ENCODE measurements around the gene ITIH4.

Gene ITIH4

DNA sequence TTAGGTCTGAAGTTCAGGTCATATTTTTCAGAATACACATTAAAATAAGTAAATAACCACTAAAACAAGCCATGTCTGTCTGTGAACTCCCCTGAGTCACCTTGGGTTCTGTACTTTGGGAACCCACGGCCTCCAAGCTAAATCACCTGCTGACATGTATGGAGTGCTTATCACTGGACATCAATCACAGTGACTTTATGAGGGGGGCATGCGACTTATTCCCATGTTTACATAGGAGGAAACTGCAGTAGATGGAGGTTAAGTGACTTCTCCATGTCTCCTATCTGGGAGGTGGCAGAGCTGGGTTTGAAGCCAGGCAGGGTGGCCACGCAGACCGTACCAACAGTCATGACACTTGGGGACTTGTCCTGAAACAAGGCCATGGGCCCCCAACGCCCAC is 8.1 kb downstream of the ITIH4 start:
- H3K36me3 ChIP-seq (ENCODE audit: control insufficient read depth in 1 of 2, insufficient read depth in 2 of 2, low read length in 2 of 2) = no peaks in the 10 kb centered on the region
- no peak overlapping the region for H4K91ac ChIP-seq (ENCODE audit: low read depth, low read length)
- no peak overlapping the region for H3K4ac ChIP-seq (ENCODE audit: low read depth, low read length)
- peaks cover 0 to 7% of the 10 kb centered on the region in 2 experiments for H3K4me1 ChIP-seq (ENCODE audit: control insufficient read depth in 1 of 2, insufficient read depth in 2 of 2, low read length in 2 of 2)
- H3K14ac ChIP-seq (ENCODE audit: low read length) = no peak overlapping the region
- H3K4me2 ChIP-seq (ENCODE audit: low read length) = no peak overlapping the region
- no peak overlapping the region for H3K23ac ChIP-seq (ENCODE audit: low read length)
- H4K12ac ChIP-seq (ENCODE audit: low read depth, low read length) = no peak overlapping the region
- H2BK5ac ChIP-seq (ENCODE audit: low read depth, low read length, poor library complexity) = no peak overlapping the region
- no CpG with 5 or more reads among the region's 5 CpGs for WGBS (ENCODE audit: extremely low coverage, insufficient coverage, insufficient read length)
- no peak overlapping the region for H2AFZ ChIP-seq (ENCODE audit: insufficient read depth, low read length, poor library complexity)
- H3K4me3 ChIP-seq (ENCODE audit: low read depth, low read length) = no peak overlapping the region
- no peak for DNase-seq
- H2BK12ac ChIP-seq (ENCODE audit: low read length) = no peak overlapping the region
- H2AK5ac ChIP-seq (ENCODE audit: low read length) = no peak overlapping the region
- no peak overlapping the region for H3K9ac ChIP-seq (ENCODE audit: low read length)
- H4K8ac ChIP-seq (ENCODE audit: low read depth, low read length) = no peak overlapping the region
- H3K9me3 ChIP-seq (ENCODE audit: insufficient read depth, low read depth, low read length) = peaks cover 7% of the 10 kb centered on the region
- no peak overlapping the region for H2BK120ac ChIP-seq (ENCODE audit: insufficient read depth, low read length, poor library complexity)
- H3K18ac ChIP-seq (ENCODE audit: low read length) = no peak overlapping the region
- H3K27me3 ChIP-seq (ENCODE audit: insufficient read depth, low read length) = no peaks in the 10 kb centered on the region
- H3K79me2 ChIP-seq (ENCODE audit: control insufficient read depth, insufficient read depth, low read length, poor library complexity) = no peaks in the 10 kb centered on the region
- no peak overlapping the region for H3K27ac ChIP-seq (ENCODE audit: low read depth, low read length)
- no peaks in the 10 kb centered on the region for H3K79me1 ChIP-seq (ENCODE audit: low read length)

DNA sequence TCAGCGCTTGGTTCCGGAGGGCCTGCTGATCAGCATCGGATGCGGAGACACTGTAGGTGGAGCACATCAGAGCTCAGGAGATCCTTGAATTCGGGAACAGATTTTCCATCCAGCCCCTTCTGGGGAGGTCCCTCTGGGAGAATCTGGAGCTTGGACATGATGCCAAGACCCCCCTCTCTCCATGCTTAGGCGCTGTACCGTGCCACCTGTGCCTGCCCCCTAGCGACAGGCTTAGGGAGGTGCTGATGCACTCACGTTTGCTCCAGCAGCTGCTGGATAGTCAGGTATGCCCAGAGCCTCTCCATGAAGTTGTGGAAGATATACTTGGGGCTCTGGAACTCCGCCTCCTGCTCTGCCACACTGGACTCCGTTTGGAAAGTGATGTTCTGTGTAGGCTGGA is 9.7 kb downstream of the ITIH4 start:
- no peak overlapping the region for H4K8ac ChIP-seq (ENCODE audit: low read depth, low read length)
- H2BK120ac ChIP-seq (ENCODE audit: insufficient read depth, low read length, poor library complexity) = no peak overlapping the region
- H3K14ac ChIP-seq (ENCODE audit: low read length) = no peak overlapping the region
- no peak overlapping the region for H3K23ac ChIP-seq (ENCODE audit: low read length)
- no peak overlapping the region for H2BK12ac ChIP-seq (ENCODE audit: low read length)
- H3K4me3 ChIP-seq (ENCODE audit: low read depth, low read length) = no peak overlapping the region
- no peaks in the 10 kb centered on the region for H3K36me3 ChIP-seq (ENCODE audit: control insufficient read depth in 1 of 2, insufficient read depth in 2 of 2, low read length in 2 of 2)
- H3K9me3 ChIP-seq (ENCODE audit: insufficient read depth, low read depth, low read length) = peaks cover 7% of the 10 kb centered on the region
- no peak overlapping the region for H4K12ac ChIP-seq (ENCODE audit: low read depth, low read length)
- H3K4me1 ChIP-seq (ENCODE audit: control insufficient read depth in 1 of 2, insufficient read depth in 2 of 2, low read length in 2 of 2) = peaks cover 0 to 7% of the 10 kb centered on the region in 2 experiments
- H3K79me1 ChIP-seq (ENCODE audit: low read length) = no peaks in the 10 kb centered on the region
- no peak overlapping the region for H3K18ac ChIP-seq (ENCODE audit: low read length)
- H3K27me3 ChIP-seq (ENCODE audit: insufficient read depth, low read length) = no peaks in the 10 kb centered on the region
- no peak overlapping the region for H2AFZ ChIP-seq (ENCODE audit: insufficient read depth, low read length, poor library complexity)
- DNase-seq = peak in 1 of 2 donors; percentile 36
- H3K79me2 ChIP-seq (ENCODE audit: control insufficient read depth, insufficient read depth, low read length, poor library complexity) = no peaks in the 10 kb centered on the region
- H2BK5ac ChIP-seq (ENCODE audit: low read depth, low read length, poor library complexity) = no peak overlapping the region
- H3K4me2 ChIP-seq (ENCODE audit: low read length) = no peak overlapping the region
- no CpG with 5 or more reads among the region's 11 CpGs for WGBS (ENCODE audit: extremely low coverage, insufficient coverage, insufficient read length)
- H3K27ac ChIP-seq (ENCODE audit: low read depth, low read length) = no peak overlapping the region
- H4K91ac ChIP-seq (ENCODE audit: low read depth, low read length) = no peak overlapping the region
- no peak overlapping the region for H3K9ac ChIP-seq (ENCODE audit: low read length)
- no peak overlapping the region for H2AK5ac ChIP-seq (ENCODE audit: low read length)
- no peak overlapping the region for H3K4ac ChIP-seq (ENCODE audit: low read depth, low read length)

DNA sequence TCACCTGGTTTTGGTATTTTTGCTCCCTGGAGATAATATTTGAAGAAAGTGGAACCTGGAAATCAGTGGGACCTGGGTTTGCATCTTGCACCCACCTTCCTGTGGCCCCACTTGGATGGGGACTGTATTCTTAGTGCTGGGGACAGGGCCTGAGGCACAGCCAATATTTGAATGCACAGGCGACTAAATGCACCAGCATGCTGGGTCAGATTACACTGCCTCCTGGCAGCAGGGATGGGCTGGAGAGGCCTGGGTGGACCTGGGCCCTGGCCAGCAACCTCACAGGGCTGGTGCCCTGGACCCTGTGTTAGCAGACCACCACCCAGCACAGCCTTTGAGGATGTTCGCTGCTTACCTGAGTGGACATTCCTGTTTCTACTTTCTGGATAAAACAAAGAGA is 10.5 kb downstream of the ITIH4 start:
- Histone ChIP-seq H3K4ac (ENCODE audit: low read depth, low read length) (no peak overlapping the region), H3K14ac (ENCODE audit: low read length) (no peak overlapping the region), H2AK5ac (ENCODE audit: low read length) (no peak overlapping the region), H3K79me2 (ENCODE audit: control insufficient read depth, insufficient read depth, low read length, poor library complexity) (no peaks in the 10 kb centered on the region), H2BK12ac (ENCODE audit: low read length) (no peak overlapping the region), H3K9ac (ENCODE audit: low read length) (no peak overlapping the region), H4K8ac (ENCODE audit: low read depth, low read length) (no peak overlapping the region), H4K91ac (ENCODE audit: low read depth, low read length) (no peak overlapping the region), H3K79me1 (ENCODE audit: low read length) (no peaks in the 10 kb centered on the region), H2BK120ac (ENCODE audit: insufficient read depth, low read length, poor library complexity) (no peak overlapping the region), H3K27me3 (ENCODE audit: insufficient read depth, low read length) (no peaks in the 10 kb centered on the region), H3K9me3 (ENCODE audit: insufficient read depth, low read depth, low read length) (peaks cover 5% of the 10 kb centered on the region), H3K4me3 (ENCODE audit: low read depth, low read length) (no peak overlapping the region), H3K4me1 (ENCODE audit: control insufficient read depth in 1 of 2, insufficient read depth in 2 of 2, low read length in 2 of 2) (peaks cover 0 to 7% of the 10 kb centered on the region in 2 experiments), H2BK5ac (ENCODE audit: low read depth, low read length, poor library complexity) (no peak overlapping the region), H3K27ac (ENCODE audit: low read depth, low read length) (no peak overlapping the region), H3K4me2 (ENCODE audit: low read length) (no peak overlapping the region), H3K36me3 (ENCODE audit: control insufficient read depth in 1 of 2, insufficient read depth in 2 of 2, low read length in 2 of 2) (no peaks in the 10 kb centered on the region), H3K18ac (ENCODE audit: low read length) (no peak overlapping the region), H4K12ac (ENCODE audit: low read depth, low read length) (no peak overlapping the region), H2AFZ (ENCODE audit: insufficient read depth, low read length, poor library complexity) (no peak overlapping the region), H3K23ac (ENCODE audit: low read length) (no peak overlapping the region)
- peak; percentile 57 for DNase-seq
- WGBS (ENCODE audit: extremely low coverage, insufficient coverage, insufficient read length) = no CpG with 5 or more reads among the region's 2 CpGs

DNA sequence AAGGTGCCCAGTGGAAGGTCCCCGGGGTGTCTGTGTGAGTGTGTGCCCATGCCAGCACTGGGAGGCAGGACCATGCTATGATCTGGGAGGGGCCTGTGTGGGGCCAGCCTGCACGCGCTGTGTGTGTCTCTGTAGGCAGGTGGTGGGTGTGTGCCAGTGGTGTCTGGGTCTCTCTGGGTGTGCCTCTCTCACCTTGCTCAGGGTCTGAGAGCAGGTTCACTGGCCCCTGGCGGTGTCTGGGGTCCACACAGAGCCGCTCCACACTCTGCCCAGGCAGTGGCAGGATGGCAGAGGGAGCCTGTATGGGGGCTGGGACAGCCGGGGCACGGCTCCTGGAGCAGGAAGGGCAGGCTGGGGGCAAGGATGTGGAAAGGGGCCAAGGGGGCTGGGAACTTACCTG is 12.6 kb downstream of the ITIH4 start:
- Histone ChIP-seq H3K23ac (ENCODE audit: low read length) (no peak overlapping the region), H3K36me3 (ENCODE audit: control insufficient read depth in 1 of 2, insufficient read depth in 2 of 2, low read length in 2 of 2) (no peaks in the 10 kb centered on the region), H3K4me3 (ENCODE audit: low read depth, low read length) (no peak overlapping the region), H3K4ac (ENCODE audit: low read depth, low read length) (no peak overlapping the region), H2BK5ac (ENCODE audit: low read depth, low read length, poor library complexity) (no peak overlapping the region), H3K4me2 (ENCODE audit: low read length) (no peak overlapping the region), H3K27ac (ENCODE audit: low read depth, low read length) (no peak overlapping the region), H3K4me1 (ENCODE audit: control insufficient read depth in 1 of 2, insufficient read depth in 2 of 2, low read length in 2 of 2) (no peaks in the 10 kb centered on the region), H2AFZ (ENCODE audit: insufficient read depth, low read length, poor library complexity) (no peak overlapping the region), H2BK12ac (ENCODE audit: low read length) (no peak overlapping the region), H4K12ac (ENCODE audit: low read depth, low read length) (no peak overlapping the region), H2BK120ac (ENCODE audit: insufficient read depth, low read length, poor library complexity) (no peak overlapping the region), H3K18ac (ENCODE audit: low read length) (no peak overlapping the region), H3K9me3 (ENCODE audit: insufficient read depth, low read depth, low read length) (peaks cover 2% of the 10 kb centered on the region), H4K8ac (ENCODE audit: low read depth, low read length) (no peak overlapping the region), H4K91ac (ENCODE audit: low read depth, low read length) (no peak overlapping the region), H3K79me1 (ENCODE audit: low read length) (no peaks in the 10 kb centered on the region), H3K79me2 (ENCODE audit: control insufficient read depth, insufficient read depth, low read length, poor library complexity) (no peaks in the 10 kb centered on the region), H3K14ac (ENCODE audit: low read length) (no peak overlapping the region), H3K9ac (ENCODE audit: low read length) (no peak overlapping the region), H3K27me3 (ENCODE audit: insufficient read depth, low read length) (no peaks in the 10 kb centered on the region), H2AK5ac (ENCODE audit: low read length) (no peak overlapping the region)
- DNase-seq = no peak
- WGBS (ENCODE audit: extremely low coverage, insufficient coverage, insufficient read length) = no CpG with 5 or more reads among the region's 7 CpGs

Data from trophoblast cell (in vitro differentiated cells and primary cell).